Mesothelial cell of epicardium (in vitro differentiated cells): ENCODE measurements around the gene TMEM72. TPM values are rescaled to one million over a fixed set of nuclear protein-coding genes. Genes with fewer than 3 reads are reported as not detected.

Experiments used
- DNase-seq, 2 experiments: peaks; one replicate each; pipeline ENCODE4 v3.0.0; 2021; ENCODE audit warnings: low spot score in 2 of 2; ENCODE audit not compliant: unreplicated experiment in 2 of 2
- H3K27ac Mint-ChIP-seq: 2 replicates; pipeline ENCODE4 v1.8.0; 2021; ENCODE audit warnings: mixed read lengths
- H3K27me3 Mint-ChIP-seq: 2 replicates; pipeline ENCODE4 v1.8.0; 2021; ENCODE audit warnings: low read depth, mixed read lengths
- H3K36me3 Mint-ChIP-seq: 2 replicates; pipeline ENCODE4 v1.8.0; 2021; ENCODE audit warnings: mixed read lengths
- H3K4me1 Mint-ChIP-seq: 2 replicates; pipeline ENCODE4 v1.8.0; 2021; ENCODE audit warnings: mixed read lengths
- H3K4me3 Mint-ChIP-seq: 2 replicates; pipeline ENCODE4 v1.8.0; 2021; ENCODE audit warnings: mild to moderate bottlenecking, moderate library complexity, mixed read lengths
- H3K9me3 Mint-ChIP-seq: 2 replicates; pipeline ENCODE4 v1.8.0; 2021; ENCODE audit warnings: mixed read lengths
- total RNA-seq: library from RNA; stranded (reverse); gene quantifications from 3 replicates; pipeline ENCODE4 v1.2.1, GENCODE V29; 2021
- TF ChIP-seq, protein P1 (sequence below): fragments of 200-600 bp; sonication (generic); IDR thresholded peaks from one replicate; pipeline ENCODE4 v1.5.0; 2021; ENCODE audit warnings: antibody characterized with exemption; ENCODE audit not compliant: unreplicated experiment

TMEM72 gene
- total RNA-seq, 1 donor from 2014 or later: 0.67 TPM

DNA sequence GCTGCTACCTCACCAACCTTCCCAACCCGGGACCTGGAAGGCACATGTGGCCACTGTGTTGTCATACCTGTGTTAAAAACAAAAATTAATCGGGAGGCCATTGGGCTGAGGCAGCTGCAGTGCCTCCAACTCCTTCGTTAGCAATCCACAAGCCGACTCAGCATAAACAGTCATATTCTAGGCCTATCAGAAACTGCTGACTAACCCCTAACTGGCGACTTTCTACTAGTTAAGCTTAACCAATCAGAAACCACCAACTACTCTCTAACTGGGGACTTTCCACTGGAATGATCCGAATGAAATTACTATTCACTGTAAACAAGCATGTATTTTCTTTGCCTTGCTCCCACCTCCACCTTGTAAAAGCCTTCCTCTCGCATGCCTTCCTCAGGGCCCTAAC lies 14.1 kb upstream of the TMEM72 start:
- peaks cover 3% of the 10 kb centered on the region for H3K36me3 Mint-ChIP-seq
- no peak overlapping the region for H3K27ac Mint-ChIP-seq
- no peak overlapping the region for H3K4me3 Mint-ChIP-seq
- H3K9me3 Mint-ChIP-seq: no peaks in the 10 kb centered on the region
- TF ChIP-seq, protein P1, sequence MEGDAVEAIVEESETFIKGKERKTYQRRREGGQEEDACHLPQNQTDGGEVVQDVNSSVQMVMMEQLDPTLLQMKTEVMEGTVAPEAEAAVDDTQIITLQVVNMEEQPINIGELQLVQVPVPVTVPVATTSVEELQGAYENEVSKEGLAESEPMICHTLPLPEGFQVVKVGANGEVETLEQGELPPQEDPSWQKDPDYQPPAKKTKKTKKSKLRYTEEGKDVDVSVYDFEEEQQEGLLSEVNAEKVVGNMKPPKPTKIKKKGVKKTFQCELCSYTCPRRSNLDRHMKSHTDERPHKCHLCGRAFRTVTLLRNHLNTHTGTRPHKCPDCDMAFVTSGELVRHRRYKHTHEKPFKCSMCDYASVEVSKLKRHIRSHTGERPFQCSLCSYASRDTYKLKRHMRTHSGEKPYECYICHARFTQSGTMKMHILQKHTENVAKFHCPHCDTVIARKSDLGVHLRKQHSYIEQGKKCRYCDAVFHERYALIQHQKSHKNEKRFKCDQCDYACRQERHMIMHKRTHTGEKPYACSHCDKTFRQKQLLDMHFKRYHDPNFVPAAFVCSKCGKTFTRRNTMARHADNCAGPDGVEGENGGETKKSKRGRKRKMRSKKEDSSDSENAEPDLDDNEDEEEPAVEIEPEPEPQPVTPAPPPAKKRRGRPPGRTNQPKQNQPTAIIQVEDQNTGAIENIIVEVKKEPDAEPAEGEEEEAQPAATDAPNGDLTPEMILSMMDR: no peak
- no peaks in the 10 kb centered on the region for H3K27me3 Mint-ChIP-seq
- no peak for DNase-seq
- peaks cover 15% of the 10 kb centered on the region for H3K4me1 Mint-ChIP-seq

- Mint-ChIP-seq H3K27me3 (no peaks in the 10 kb centered on the region), H3K36me3 (peaks cover 3% of the 10 kb centered on the region), H3K4me3 (no peak overlapping the region), H3K4me1 (peaks cover 30% of the 10 kb centered on the region), H3K9me3 (no peaks in the 10 kb centered on the region), H3K27ac (no peak overlapping the region)
- TF ChIP-seq, protein P1: no peak
- DNase-seq: no peak
Measured at GRCh38 chr10:44898665-44899064, 12.5 kb upstream of the TMEM72 start.

DNA sequence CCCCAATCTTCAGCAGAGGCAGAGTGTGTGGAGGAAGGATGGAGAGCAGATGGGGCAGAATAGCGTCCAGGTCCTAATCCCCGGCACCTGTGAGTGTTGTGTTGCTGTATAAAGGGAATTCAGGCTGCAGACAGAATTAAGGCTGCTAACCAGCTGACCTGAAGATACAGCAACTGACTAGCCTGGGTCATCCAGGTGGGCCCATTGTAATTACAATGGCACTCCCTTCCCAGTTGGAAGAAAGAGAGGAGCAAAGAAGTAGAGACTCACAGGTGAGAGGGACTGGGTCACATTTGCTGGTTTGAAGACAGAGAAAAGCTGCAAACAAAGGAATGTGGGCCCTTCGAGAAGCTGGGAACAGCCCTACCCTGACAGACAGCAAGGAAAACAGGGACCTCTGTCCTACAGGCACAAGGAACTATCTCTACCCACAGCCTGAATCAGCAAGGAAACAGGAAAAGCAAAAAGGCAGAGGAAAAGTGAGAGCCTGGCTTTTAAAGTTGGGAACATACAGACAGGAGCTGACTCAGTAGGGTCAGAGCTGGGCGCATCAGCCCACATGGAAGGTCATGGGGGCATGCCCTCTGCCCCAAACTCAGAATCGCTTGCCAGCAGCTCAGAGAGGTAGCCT lies 11.6 kb upstream of the TMEM72 start:
- H3K4me3 Mint-ChIP-seq: no peak overlapping the region
- H3K9me3 Mint-ChIP-seq: no peaks in the 10 kb centered on the region
- peaks cover 3% of the 10 kb centered on the region for H3K36me3 Mint-ChIP-seq
- no peaks in the 10 kb centered on the region for H3K27me3 Mint-ChIP-seq
- H3K27ac Mint-ChIP-seq: no peak overlapping the region
- TF ChIP-seq, protein P1: no peak
- peaks cover 32% of the 10 kb centered on the region for H3K4me1 Mint-ChIP-seq
- no peak for DNase-seq

DNA sequence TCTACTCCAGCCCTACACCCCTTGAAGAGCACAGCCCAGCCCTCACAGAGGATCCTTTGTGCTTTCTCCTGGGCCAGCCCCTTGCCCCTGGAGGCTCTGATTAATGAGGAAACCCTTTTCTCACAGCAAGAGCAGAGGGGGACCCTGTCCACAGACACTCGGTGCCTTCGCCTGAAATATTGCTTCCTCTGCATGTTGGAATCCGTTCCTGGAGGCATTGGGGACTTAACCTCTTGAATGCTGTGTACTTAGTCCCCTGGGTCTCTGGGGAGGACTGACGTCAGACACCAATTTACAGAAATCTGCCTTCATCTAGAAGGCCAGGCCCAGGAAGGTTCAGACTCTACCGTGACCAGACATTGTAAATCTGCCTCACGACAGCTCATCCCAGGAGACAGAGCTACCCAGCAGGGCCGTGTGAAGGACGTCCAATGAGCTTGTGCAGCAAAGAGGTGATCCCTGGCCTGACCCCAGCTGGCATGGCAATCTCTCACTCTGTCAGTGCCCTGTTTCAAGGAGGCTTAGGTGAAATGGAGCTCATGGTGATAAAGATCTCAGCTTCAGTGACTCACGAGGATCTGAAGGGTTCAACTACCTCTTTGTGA lies 8.1 kb upstream of the TMEM72 start:
- no peak for DNase-seq
- TF ChIP-seq, protein P1: no peak
- H3K27me3 Mint-ChIP-seq: no peaks in the 10 kb centered on the region
- no peaks in the 10 kb centered on the region for H3K36me3 Mint-ChIP-seq
- H3K4me3 Mint-ChIP-seq: no peak overlapping the region
- no peaks in the 10 kb centered on the region for H3K9me3 Mint-ChIP-seq
- peak overlapping the region; percentile 76 for H3K27ac Mint-ChIP-seq
- peaks cover 36% of the 10 kb centered on the region for H3K4me1 Mint-ChIP-seq

- H3K9me3 Mint-ChIP-seq: no peaks in the 10 kb centered on the region
- no peaks in the 10 kb centered on the region for H3K36me3 Mint-ChIP-seq
- H3K4me3 Mint-ChIP-seq: no peak overlapping the region
- TF ChIP-seq, protein P1: no peak
- peaks cover 53% of the 10 kb centered on the region for H3K4me1 Mint-ChIP-seq
- no peak for DNase-seq
- H3K27ac Mint-ChIP-seq: no peak overlapping the region
- no peaks in the 10 kb centered on the region for H3K27me3 Mint-ChIP-seq
Measured at GRCh38 chr10:44906486-44906885, 4.7 kb upstream of the TMEM72 start.

- Mint-ChIP-seq H3K9me3 (no peaks in the 10 kb centered on the region), H3K4me3 (no peak overlapping the region)
- TF ChIP-seq, protein P1: no peak
Measured at GRCh38 chr10:44907556-44907955, 3.6 kb upstream of the TMEM72 start.

More at GRCh38 chr10:44907556-44907955, 3.6 kb upstream of the TMEM72 start:
- DNase-seq: no peak
- Mint-ChIP-seq H3K27me3 (no peaks in the 10 kb centered on the region), H3K27ac (peak overlapping the region; percentile 90), H3K4me1 (peaks cover 55% of the 10 kb centered on the region), H3K36me3 (no peaks in the 10 kb centered on the region)
